AG10803 (cell line): Measurements from ENCODE around the gene FRMPD1.

Source experiments
- DNase-seq: peaks from one replicate; pipeline ENCODE4 v3.0.0; 2010; ENCODE audit warnings: low read depth
- H3K4me3 ChIP-seq: 2 replicates; pipeline ENCODE4 v1.5.1; 2011; ENCODE audit warnings: mild to moderate bottlenecking, low read length, control low read depth
- TF ChIP-seq, protein P1 (sequence below): conservative IDR thresholded peaks from 2 replicates; pipeline ENCODE4 v1.5.1; 2011; ENCODE audit warnings: mild to moderate bottlenecking, low read length, control low read depth, inconsistent platforms

Gene FRMPD1

DNA sequence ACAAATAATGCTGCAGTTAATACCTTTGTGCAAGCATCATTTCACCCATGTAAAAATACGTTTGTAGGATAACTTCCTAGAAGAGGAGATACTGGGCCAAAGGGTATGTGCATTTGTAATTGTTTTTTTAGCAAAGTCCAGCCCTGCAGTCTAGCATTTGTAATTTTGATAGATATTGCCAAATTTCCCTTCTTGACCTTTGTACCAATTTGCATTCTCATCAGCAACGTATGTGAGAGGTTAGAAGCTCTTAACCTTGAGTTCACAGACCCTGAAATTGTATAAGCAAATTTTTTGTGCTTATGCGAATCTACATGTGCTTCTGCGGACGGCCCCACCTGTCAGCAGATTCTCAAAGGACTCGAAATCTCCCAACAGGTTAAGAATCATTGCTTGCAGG is 39.7 kb upstream of the FRMPD1 start:
- no peak for DNase-seq
- TF ChIP-seq, protein P1, sequence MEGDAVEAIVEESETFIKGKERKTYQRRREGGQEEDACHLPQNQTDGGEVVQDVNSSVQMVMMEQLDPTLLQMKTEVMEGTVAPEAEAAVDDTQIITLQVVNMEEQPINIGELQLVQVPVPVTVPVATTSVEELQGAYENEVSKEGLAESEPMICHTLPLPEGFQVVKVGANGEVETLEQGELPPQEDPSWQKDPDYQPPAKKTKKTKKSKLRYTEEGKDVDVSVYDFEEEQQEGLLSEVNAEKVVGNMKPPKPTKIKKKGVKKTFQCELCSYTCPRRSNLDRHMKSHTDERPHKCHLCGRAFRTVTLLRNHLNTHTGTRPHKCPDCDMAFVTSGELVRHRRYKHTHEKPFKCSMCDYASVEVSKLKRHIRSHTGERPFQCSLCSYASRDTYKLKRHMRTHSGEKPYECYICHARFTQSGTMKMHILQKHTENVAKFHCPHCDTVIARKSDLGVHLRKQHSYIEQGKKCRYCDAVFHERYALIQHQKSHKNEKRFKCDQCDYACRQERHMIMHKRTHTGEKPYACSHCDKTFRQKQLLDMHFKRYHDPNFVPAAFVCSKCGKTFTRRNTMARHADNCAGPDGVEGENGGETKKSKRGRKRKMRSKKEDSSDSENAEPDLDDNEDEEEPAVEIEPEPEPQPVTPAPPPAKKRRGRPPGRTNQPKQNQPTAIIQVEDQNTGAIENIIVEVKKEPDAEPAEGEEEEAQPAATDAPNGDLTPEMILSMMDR = no peak
- H3K4me3 ChIP-seq = no peak overlapping the region

DNA sequence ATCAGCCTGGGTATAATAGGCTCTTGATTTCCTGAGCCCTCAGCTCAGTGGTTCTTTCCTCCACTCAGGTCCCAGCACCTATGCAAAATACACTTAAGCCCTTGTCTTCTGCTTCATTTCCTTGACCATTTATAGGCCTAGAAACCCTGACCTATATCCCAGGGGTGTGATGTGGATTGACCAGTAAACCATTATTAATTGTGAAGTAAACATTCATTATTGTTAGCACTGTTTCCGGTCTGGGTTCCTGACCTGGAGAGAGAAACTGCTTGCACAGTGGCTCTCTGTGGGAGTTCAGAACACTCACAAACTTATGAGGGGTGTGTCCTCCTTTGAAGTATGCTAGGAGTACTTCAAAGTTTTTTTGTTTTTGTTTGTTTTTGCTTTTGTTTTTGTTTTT is 38.8 kb upstream of the FRMPD1 start:
- no peak overlapping the region for H3K4me3 ChIP-seq
- TF ChIP-seq, protein P1 = no peak
- no peak for DNase-seq

DNA sequence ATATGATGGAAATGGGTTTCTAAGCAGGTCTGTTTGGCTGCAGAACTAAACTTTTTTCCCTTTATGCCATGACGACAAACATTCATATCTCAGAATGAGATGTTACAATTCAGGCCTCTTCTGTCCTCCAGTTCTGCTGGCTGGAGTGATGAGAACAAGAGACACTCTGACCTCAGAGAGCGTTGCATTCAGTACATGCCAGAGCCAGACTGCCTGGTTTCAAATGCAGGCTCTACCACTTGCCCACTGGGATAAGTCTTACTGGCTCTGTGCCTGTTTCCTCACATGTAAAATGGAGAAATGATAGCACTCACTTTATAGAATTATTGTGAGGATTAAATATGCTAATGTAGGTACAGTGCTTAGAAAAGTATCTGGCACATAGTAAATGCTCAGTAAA is 33.6 kb upstream of the FRMPD1 start:
- H3K4me3 ChIP-seq = no peak overlapping the region
- TF ChIP-seq, protein P1 = no peak
- DNase-seq = no peak

DNA sequence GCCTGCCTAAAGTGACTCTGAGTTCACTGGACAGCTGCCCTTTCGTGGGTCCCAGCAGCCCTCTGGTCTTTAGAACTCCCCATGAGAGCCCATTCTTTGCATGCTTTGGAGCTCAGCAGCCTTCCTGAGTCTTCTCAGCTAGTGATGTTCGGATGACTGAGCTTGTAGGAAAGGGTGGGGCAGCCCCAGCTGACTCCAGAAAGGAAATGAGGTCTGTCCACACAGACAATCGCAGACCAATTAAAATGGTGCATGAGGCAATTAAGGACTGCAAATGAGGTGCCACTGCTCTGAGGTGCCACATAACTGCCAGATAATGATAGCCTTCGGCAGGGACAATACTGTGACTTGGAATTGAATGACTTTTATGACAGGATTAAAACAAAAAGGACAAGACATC is 32.9 kb upstream of the FRMPD1 start:
- DNase-seq = peak; percentile 64
- no peak overlapping the region for H3K4me3 ChIP-seq
- TF ChIP-seq, protein P1 = no peak

DNA sequence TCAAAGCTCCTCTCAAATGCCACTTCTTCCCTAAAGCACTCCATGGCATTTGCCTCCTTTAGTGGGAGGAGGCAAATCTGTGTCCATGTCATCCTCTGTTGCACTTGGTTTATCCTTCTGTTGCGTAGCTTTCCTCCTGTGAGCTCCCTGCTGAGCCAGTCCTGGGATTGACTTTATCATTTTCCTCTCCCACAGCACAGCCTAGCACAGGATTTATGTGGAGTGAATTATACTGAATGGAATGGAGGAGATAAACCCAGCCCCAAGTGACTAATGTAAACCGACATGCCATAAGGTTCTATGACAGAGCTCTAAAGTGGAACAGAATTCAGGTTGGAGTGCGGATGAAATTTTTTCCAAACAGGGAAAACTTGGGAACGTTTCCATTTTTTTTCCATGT is 31.9 kb upstream of the FRMPD1 start:
- no peak overlapping the region for H3K4me3 ChIP-seq
- peak; percentile 67 for DNase-seq
- TF ChIP-seq, protein P1 = no peak

DNA sequence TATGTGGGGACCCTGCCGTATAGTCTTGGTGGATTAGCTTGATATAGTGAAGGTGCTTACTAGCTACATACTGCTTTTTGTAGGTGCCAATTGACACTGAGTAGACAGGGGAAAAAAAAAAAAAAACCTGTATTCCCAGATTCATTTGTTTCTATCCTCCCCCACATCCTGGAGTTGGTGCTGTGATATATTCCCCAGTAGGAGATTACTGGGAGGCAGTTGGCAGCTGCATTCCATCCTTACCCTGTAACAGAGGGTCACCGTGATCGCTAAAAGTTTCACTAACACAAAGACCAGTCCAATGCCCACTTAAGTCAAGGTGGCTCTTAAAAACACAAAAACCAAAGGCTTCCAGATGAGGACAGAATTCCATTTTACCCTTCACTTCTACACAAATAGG is 30.9 kb upstream of the FRMPD1 start:
- H3K4me3 ChIP-seq = no peak overlapping the region
- DNase-seq = no peak
- TF ChIP-seq, protein P1 = no peak

DNA sequence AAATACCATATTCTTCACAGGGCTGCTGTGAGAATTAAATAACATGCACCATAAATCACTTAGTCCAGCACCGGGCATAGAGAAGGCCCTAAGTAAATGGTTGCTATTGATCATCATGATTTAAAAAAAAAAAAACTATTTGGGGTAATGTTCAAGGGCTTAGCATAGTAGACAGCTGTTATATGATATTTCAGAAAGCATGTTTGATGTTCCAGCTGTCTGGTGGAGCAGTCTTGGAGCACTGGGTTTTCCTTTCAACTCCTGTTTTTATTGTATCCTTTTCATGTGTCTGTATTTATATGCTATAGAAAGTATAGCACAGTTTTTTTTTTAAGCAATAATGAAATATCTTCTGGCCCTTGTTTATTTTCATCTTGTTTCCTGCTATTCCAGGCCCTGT is 30.4 kb upstream of the FRMPD1 start:
- TF ChIP-seq, protein P1 = no peak
- H3K4me3 ChIP-seq = no peak overlapping the region
- DNase-seq = no peak
